Astrocyte of the spinal cord (primary cell): ENCODE data around the gene TCP10L.

ENCODE experiments used
- DNase-seq: peaks from one replicate; pipeline ENCODE4 v3.0.0; 2011; ENCODE audit warnings: low read depth, low spot score
- H3K4me3 ChIP-seq: 2 replicates; pipeline ENCODE4 v1.5.1; 2011; ENCODE audit warnings: low read depth, mild to moderate bottlenecking, low read length, moderate library complexity
- CTCF ChIP-seq: IDR thresholded peaks from 2 replicates; pipeline ENCODE4 v1.5.1; 2012; ENCODE audit warnings: low read depth, mild to moderate bottlenecking, low read length, inconsistent platforms
- in situ Hi-C: cut with HindIII; loops from 2 replicates; pipeline ENCODE4 v1.10.0; 2017; ENCODE audit warnings: low sequenced_read_pairs

The TCP10L gene

GRCh38 chr21:32599526-32599925, 14.2 kb upstream of the TCP10L start:
- no peak overlapping the region for H3K4me3 ChIP-seq
- in situ Hi-C loops, result no loop called here
- DNase-seq, result peak; percentile 23
- TF ChIP-seq CTCF, result no peak

DNA sequence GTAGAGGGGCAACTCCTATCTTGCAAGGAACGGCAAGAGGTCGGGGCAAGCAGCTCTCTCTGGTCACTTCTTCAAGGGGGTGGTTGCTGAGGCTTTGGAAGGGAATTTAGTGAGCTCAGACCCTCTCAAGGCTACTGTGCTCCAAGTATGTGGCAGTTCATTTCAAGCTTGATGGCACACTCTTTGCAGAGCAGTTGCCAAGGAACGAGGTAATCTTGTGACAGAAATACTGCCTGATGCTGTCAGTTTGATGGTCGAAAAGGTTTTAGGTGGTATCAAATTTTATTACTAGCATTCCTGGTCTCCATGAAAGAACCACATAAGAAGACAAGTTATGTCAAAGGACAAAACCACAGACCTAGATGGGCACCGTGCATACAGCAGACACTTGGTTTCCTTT, 13.8 kb upstream of the TCP10L start:
- no peak for DNase-seq
- TF ChIP-seq CTCF, result no peak
- no peak overlapping the region for H3K4me3 ChIP-seq
- in situ Hi-C loops, result no loop called here

- TF ChIP-seq CTCF, result no peak
- H3K4me3 ChIP-seq, result no peak overlapping the region
- peak; percentile 73 for DNase-seq
- in situ Hi-C loops, result no loop called here
Measured at GRCh38 chr21:32597205-32597604, 11.9 kb upstream of the TCP10L start.

DNA sequence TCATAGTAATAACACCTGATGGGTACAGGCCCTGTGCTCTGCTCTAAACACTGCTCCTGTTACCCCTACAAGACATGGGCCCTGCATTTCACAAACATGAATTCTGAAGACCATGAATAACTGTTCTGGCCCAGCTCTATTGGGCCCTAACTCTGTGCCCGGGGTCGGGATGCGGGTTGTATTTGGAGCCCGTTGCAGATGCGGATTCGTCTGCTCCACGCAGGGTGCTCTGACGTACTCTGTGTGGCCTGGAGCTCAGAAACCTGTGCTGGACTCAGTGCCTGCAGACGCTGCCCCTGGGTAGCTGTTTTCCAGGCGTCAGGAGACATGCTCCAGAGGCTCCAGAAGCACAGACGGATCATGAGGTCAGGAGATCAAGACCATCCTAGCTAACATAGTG, 10.1 kb upstream of the TCP10L start:
- no peak for TF ChIP-seq CTCF
- no peak for DNase-seq
- in situ Hi-C loops, result no loop called here
- no peak overlapping the region for H3K4me3 ChIP-seq

- no peak for TF ChIP-seq CTCF
- DNase-seq, result no peak
- no peak overlapping the region for H3K4me3 ChIP-seq
- in situ Hi-C loops, result no loop called here
Measured at GRCh38 chr21:32593690-32594089, 8.4 kb upstream of the TCP10L start.

- no peak for DNase-seq
- TF ChIP-seq CTCF, result no peak
- in situ Hi-C loops, result no loop called here
- H3K4me3 ChIP-seq, result no peak overlapping the region
Measured at GRCh38 chr21:32592929-32593502, 7.7 kb upstream of the TCP10L start.

- DNase-seq, result no peak
- in situ Hi-C loops, result no loop called here
- no peak for TF ChIP-seq CTCF
- no peak overlapping the region for H3K4me3 ChIP-seq
Measured at GRCh38 chr21:32590130-32590529, 4.8 kb upstream of the TCP10L start.
